ENCODE results near the gene SMG6. TPM values are rescaled to one million over a fixed set of nuclear protein-coding genes. Genes with fewer than 3 reads are reported as not detected.
"Not testable (repeated sequence)": the region's sequence is repeated elsewhere in the genome, so short reads cannot be mapped to it uniquely, and the experiment has no call there.

SMG6 gene
- total RNA-seq, 1 donor from 2014 or later: 34.7 TPM

- peaks cover 3% of the 10 kb centered on the region for H3K36me3 ChIP-seq (ENCODE audit: control insufficient read depth, insufficient read depth, low read length)
- no peaks in the 10 kb centered on the region for H3K27me3 ChIP-seq (ENCODE audit: control insufficient read depth, insufficient read depth, low read length)
- DNase-seq (ENCODE audit: low read depth): no peak
- no peak for TF ChIP-seq CTCF (IDR thresholded peaks at IDR 0.05; ENCODE audit: insufficient read depth, low read length, poor library complexity, severe bottlenecking)
- peak overlapping the region; percentile 84 for H3K4me3 ChIP-seq (ENCODE audit: low read depth, low read length)
These were observed 32.2 kb upstream of the SMG6 start for GRCh38 chr17:2335726-2336214.

- DNase-seq (ENCODE audit: low read depth): no peak
- H3K27me3 ChIP-seq (ENCODE audit: control insufficient read depth, insufficient read depth, low read length): no peaks in the 10 kb centered on the region
- TF ChIP-seq CTCF (IDR thresholded peaks at IDR 0.05; ENCODE audit: insufficient read depth, low read length, poor library complexity, severe bottlenecking): no peak
- peaks cover 5% of the 10 kb centered on the region for H3K36me3 ChIP-seq (ENCODE audit: control insufficient read depth, insufficient read depth, low read length)
- no peak overlapping the region for H3K4me3 ChIP-seq (ENCODE audit: low read depth, low read length)
These were observed 27.7 kb upstream of the SMG6 start for GRCh38 chr17:2331303-2331702.

- Histone ChIP-seq H3K27me3 (ENCODE audit: control insufficient read depth, insufficient read depth, low read length) (no peaks in the 10 kb centered on the region), H3K4me3 (ENCODE audit: low read depth, low read length) (no peak overlapping the region), H3K36me3 (ENCODE audit: control insufficient read depth, insufficient read depth, low read length) (peaks cover 5% of the 10 kb centered on the region)
- no peak for DNase-seq (ENCODE audit: low read depth)
- no peak for TF ChIP-seq CTCF (IDR thresholded peaks at IDR 0.05; ENCODE audit: insufficient read depth, low read length, poor library complexity, severe bottlenecking)
These were observed 20.2 kb upstream of the SMG6 start for GRCh38 chr17:2323629-2324314.

GRCh38 chr17:2321399-2321798, 17.8 kb upstream of the SMG6 start:
- no peak for TF ChIP-seq CTCF (IDR thresholded peaks at IDR 0.05; ENCODE audit: insufficient read depth, low read length, poor library complexity, severe bottlenecking)
- Histone ChIP-seq H3K27me3 (ENCODE audit: control insufficient read depth, insufficient read depth, low read length) (no peaks in the 10 kb centered on the region), H3K4me3 (ENCODE audit: low read depth, low read length) (no peak overlapping the region), H3K36me3 (ENCODE audit: control insufficient read depth, insufficient read depth, low read length) (peaks cover 3% of the 10 kb centered on the region)
- DNase-seq (ENCODE audit: low read depth): no peak

- TF ChIP-seq CTCF (IDR thresholded peaks at IDR 0.05; ENCODE audit: insufficient read depth, low read length, poor library complexity, severe bottlenecking): no peak
- Histone ChIP-seq H3K36me3 (ENCODE audit: control insufficient read depth, insufficient read depth, low read length) (no peaks in the 10 kb centered on the region), H3K4me3 (ENCODE audit: low read depth, low read length) (no peak overlapping the region), H3K27me3 (ENCODE audit: control insufficient read depth, insufficient read depth, low read length) (no peaks in the 10 kb centered on the region)
- DNase-seq (ENCODE audit: low read depth): no peak
These were observed 15.5 kb upstream of the SMG6 start for GRCh38 chr17:2319051-2319450.

GRCh38 chr17:2317796-2318195, 14.2 kb upstream of the SMG6 start:
- H3K4me3 ChIP-seq (ENCODE audit: low read depth, low read length): no peak overlapping the region
- no peaks in the 10 kb centered on the region for H3K36me3 ChIP-seq (ENCODE audit: control insufficient read depth, insufficient read depth, low read length)
- no peaks in the 10 kb centered on the region for H3K27me3 ChIP-seq (ENCODE audit: control insufficient read depth, insufficient read depth, low read length)
- no peak for TF ChIP-seq CTCF (IDR thresholded peaks at IDR 0.05; ENCODE audit: insufficient read depth, low read length, poor library complexity, severe bottlenecking)
- no peak for DNase-seq (ENCODE audit: low read depth)

- not testable (repeated sequence) for H3K36me3 ChIP-seq (ENCODE audit: control insufficient read depth, insufficient read depth, low read length); H3K27me3 ChIP-seq (ENCODE audit: control insufficient read depth, insufficient read depth, low read length); H3K4me3 ChIP-seq (ENCODE audit: low read depth, low read length); DNase-seq (ENCODE audit: low read depth)
These were observed 13.3 kb upstream of the SMG6 start for GRCh38 chr17:2316916-2317205.

Data from kidney epithelial cell (primary cell).